NCI-H1048 (cell line): Measurements from ENCODE around the gene CAMSAP2.

Experiments used
- DNase-seq: peaks from one replicate; lab custom pipeline; 2025; lab: John Stamatoyannopoulos, UW

Gene CAMSAP2

DNA sequence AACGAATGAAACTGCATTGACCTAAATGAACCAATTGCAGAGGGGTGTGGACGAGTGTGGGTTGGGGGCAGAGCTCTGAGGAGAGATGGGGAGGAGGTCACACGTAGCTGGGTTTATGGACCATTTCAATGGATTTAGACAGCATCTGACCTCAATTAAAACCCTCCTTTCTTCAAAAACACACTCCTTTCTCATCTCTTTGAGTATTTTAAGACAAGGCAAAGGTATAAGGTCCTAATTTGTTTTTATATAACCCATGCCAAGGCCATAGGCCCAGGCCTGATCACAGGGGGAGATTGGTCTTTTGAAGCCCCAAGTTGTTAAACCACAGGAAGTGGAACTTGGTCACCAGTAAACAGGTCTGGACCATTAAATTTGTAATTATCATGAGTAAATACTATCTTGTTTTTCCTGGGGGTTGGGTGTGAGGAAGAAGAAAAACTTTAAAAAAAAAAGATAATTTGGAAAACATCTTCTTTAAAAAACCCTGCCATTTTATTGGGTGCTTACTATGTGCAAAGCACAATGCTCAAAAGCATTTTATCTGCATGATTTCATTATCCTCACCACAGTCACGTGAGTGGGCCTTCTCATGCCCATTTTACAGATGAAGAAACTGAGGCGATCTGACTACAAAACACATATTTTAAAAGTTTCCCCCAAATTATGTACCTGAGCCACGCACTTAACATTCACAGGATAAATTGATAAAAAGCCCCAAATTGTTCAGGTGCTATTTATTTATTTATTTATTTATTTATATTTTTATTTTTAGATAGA is 147.1 kb downstream of the CAMSAP2 start:
- no peak for DNase-seq

GRCh38 chr1:200886594-200886993 is 147.9 kb downstream of the CAMSAP2 start:
- no peak for DNase-seq

DNA sequence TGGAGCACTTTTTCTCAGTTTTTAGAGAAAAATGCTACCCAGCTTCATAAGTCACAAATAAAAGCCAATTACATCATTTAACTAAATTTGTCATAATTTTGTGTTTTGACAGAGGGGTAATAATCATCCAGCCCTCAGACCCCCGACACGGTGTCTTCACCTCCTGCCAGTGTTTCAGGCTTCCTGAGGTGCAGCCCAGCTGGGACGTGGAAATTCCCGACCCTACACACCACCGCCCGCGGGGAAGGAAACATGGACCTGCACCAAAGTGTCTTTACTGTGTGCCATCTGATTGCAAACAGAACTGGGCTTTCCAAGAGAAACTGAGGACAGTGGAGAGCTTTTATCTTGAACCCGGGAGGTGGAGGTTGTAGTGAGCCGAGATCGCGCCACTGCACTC is 148.3 kb downstream of the CAMSAP2 start:
- no peak for DNase-seq

- DNase-seq, result no peak
Observed at GRCh38 chr1:200887772-200888348, 149.2 kb downstream of the CAMSAP2 start.

GRCh38 chr1:200888349-200888838 is 149.7 kb downstream of the CAMSAP2 start:
- DNase-seq, result no peak

DNA sequence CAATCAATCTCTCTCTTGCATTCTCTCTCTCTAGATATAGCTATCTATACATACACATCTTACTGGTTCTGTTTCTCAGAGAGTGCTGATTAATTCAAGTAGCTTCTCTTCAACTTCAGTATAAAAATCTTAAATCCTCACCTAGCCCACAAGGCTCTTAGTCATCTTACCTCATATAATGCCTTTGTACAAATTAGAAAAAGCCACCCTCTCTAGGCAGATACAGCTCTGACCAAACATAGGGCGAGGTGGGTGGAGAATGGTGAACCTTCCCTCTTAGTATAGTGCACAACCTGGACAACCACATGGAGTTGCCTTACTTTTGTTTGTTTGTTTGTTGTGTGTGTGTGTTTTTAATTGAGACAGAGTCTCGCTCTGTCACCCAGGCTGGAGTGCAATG is 150.9 kb downstream of the CAMSAP2 start:
- no peak for DNase-seq

GRCh38 chr1:200890027-200890426 is 151.3 kb downstream of the CAMSAP2 start:
- no peak for DNase-seq

DNA sequence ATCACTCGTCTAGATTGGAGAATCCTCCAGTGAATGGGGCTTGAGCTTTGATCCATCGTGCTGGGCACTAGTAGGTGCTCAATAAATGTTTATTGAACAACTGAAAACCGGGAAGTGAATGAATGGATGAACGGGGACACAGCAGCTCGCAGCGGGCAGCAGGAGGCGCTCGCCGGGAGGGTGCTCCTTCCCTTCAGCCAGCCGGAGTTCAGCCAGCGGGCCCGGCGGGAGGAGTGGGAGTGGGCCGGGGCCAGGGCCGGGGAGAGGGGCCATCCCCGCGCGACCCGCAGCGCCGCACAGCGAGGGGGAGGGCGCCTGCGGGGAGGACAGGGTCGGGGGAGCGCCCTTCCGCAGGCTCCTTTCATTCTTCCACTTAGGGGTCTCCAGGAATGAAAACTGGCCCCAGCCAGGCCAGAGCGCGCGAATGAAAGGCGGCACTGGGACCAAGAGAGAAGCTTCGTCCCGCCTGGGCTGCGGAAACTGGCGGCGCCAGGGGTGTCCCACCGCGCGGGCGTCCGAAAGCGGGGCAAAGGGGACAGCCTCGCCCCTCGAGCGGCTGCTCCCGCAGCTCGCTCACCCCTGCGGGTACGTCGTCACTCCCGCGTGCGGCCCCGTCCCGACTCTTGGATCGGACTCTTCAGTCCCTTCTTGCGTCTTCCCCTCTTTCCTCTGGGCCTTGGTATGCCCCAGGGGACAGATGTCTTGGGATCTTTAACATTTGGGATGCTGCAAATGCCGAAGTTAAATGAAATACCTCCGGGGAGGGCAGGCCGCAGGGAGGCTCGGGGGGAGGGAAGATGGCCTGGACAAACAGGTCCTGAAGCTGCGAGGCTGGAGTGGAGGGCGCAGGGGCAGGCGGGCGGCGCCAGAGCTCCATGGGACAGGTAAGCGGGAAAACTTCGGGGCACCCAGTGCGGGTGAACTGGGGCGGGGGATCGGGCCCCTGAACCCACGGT is 152.4 kb downstream of the CAMSAP2 start:
- DNase-seq, result peak; percentile 68

- DNase-seq, result no peak
Observed at GRCh38 chr1:200891774-200892157, 153.1 kb downstream of the CAMSAP2 start.

DNA sequence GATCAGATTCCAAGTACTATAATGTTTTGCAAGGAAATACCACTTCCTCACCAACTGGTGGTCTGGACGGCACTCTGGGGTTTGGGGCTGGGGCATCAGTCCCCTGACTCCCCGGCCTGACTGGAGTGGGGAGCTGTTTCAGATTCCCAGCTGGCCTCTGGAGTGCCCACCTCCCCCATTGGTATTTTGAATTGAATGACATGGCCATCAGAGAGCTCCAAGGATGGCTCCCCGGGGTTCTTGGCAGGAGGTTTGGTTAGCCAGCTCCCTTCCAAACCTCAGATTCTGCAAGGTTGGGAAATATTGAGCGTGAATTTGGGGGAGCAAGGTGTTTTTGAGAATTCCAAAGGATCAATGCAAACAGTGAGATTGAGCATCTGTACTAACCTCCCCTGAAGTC is 153.9 kb downstream of the CAMSAP2 start:
- DNase-seq, result no peak

- DNase-seq, result no peak
Observed at GRCh38 chr1:200892958-200893357, 154.3 kb downstream of the CAMSAP2 start.

GRCh38 chr1:200893411-200893901 is 154.8 kb downstream of the CAMSAP2 start:
- no peak for DNase-seq

- no peak for DNase-seq
Observed at GRCh38 chr1:200894712-200895442, 156.2 kb downstream of the CAMSAP2 start, which contains the start of gene INAVA. TSS of gene INAVA (plus strand) at chr1:200894900. CDS start at chr1:200898401, 3,501 bp downstream.

DNA sequence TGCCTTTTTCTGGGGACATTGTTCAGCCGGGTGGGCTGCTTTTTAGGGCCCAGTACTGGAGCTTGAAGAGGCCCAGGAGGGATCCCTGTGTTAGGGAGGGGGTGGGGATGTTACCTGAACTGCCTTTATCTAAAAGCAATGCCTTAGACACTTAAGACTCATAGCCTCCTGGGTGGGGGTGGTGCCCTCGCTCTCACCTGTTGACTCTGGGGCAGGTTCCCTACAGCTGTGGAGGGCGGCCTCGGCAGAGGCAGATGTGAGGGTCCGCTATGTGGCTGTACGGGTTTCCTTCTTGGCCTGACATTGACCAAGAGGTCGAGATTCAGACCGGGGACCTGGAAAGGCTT is 156.7 kb downstream of the CAMSAP2 start:
- no peak for DNase-seq

DNA sequence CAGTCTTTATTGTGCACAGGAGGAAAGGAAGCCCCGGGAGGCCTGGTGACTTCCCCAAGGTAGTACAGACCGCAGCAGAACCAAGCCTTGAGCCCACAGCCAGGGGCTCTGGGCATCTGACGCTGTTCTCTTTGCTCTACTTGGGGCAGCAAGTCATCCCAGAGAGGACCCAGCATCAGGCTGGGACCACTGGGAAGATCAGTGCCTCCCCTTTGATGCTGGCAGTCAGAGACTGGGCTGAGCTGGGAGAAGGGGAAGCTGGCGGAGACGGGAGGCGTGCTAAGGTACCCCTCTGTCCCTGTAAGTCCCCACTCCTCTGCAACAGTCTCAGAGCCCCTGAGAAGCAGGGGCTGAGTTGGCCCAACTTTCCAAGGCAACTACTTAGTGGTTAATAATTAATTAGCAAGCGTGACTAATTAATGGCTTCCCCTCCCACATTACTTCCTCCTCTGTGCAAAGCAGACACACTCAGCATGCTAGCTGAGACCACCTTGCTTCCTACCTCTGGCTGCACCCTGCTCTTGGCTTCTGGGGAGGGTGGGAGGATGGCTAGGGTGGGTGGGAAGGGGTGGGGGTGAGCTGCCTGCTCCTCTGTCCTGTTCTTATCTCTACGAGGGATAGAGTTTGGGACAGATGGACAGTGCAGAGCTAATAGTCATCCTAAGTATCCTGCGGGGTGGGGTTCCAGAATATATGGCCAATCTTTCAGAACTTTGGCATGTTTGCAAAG is 157.3 kb downstream of the CAMSAP2 start:
- no peak for DNase-seq

- DNase-seq, result no peak
Observed at GRCh38 chr1:200896531-200897196, 158.0 kb downstream of the CAMSAP2 start.

- no peak for DNase-seq
Observed at GRCh38 chr1:200897259-200897658, 158.6 kb downstream of the CAMSAP2 start.

GRCh38 chr1:200899015-200899386 is 160.3 kb downstream of the CAMSAP2 start:
- DNase-seq, result no peak

- no peak for DNase-seq
Observed at GRCh38 chr1:200899451-200899915, 160.8 kb downstream of the CAMSAP2 start.
